ENCODE measurements around the gene MEGF11. TPM values are rescaled to one million over a fixed set of nuclear protein-coding genes. Genes with fewer than 3 reads are reported as not detected.

Gene MEGF11
- total RNA-seq, 4 donors from 2014 or later, result 0.97 to 10.6 (median 4.0) TPM

DNA sequence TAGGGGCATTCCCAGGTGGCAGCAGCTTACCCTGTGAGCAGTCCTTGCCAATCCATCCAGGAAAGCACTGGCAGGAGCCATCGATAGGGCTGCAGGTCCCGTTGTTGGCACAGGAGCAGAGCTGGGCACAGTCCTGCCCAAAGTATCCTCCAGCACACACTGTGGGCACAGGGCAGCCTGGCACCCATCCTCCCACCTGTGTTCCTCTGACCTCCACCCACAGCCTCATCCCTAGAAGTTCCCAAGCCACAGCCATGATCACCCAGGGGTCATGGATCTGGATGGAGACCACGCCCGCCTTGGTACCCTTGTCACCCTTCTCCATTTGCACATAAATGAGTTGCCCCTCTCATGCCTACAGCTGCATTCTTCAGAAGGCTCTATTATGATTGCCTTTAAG, 335.6 kb downstream of the MEGF11 start:
- H3K4me3 ChIP-seq (ENCODE audit: low read depth, poor library complexity, severe bottlenecking), result no peak overlapping the region
- 90 to 94% methylated on average over 4 of the region's 4 CpGs for WGBS, 2 donors
- no peak for TF ChIP-seq POLR2A (IDR thresholded peaks at IDR 0.05)
- TF ChIP-seq, protein P1, sequence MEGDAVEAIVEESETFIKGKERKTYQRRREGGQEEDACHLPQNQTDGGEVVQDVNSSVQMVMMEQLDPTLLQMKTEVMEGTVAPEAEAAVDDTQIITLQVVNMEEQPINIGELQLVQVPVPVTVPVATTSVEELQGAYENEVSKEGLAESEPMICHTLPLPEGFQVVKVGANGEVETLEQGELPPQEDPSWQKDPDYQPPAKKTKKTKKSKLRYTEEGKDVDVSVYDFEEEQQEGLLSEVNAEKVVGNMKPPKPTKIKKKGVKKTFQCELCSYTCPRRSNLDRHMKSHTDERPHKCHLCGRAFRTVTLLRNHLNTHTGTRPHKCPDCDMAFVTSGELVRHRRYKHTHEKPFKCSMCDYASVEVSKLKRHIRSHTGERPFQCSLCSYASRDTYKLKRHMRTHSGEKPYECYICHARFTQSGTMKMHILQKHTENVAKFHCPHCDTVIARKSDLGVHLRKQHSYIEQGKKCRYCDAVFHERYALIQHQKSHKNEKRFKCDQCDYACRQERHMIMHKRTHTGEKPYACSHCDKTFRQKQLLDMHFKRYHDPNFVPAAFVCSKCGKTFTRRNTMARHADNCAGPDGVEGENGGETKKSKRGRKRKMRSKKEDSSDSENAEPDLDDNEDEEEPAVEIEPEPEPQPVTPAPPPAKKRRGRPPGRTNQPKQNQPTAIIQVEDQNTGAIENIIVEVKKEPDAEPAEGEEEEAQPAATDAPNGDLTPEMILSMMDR (IDR thresholded peaks at IDR 0.05), result no peak
- intact Hi-C loops (cut with DNase I; ENCODE audit: low total_unique reads), result no loop called here
- no peak for DNase-seq (ENCODE audit: low spot score in 2 of 2)

DNA sequence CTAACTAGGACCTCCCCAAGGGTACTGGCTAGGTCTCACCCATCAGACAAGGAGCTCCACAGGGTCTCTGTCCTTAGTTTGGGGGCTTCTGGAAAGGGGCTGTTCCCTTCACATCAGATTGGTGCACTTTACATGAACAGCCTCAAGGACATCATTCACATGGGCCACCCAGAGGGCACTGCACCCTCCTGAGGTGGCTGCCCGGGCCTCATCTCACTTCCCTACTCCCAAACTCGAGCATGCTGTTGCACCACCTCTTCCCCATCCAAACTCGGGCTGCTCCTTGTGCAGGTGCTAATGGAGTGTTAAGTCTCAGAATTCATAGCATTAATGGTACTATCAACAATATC, 336.2 kb downstream of the MEGF11 start:
- TF ChIP-seq POLR2A (IDR thresholded peaks at IDR 0.05), result no peak
- TF ChIP-seq, protein P1 (IDR thresholded peaks at IDR 0.05), result no peak
- no peak overlapping the region for H3K4me3 ChIP-seq (ENCODE audit: low read depth, poor library complexity, severe bottlenecking)
- 81 to 85% methylated on average over 3 of the region's 3 CpGs for WGBS, 2 donors
- intact Hi-C loops (cut with DNase I; ENCODE audit: low total_unique reads), result no loop called here
- DNase-seq (ENCODE audit: low spot score in 2 of 2), result no peak

DNA sequence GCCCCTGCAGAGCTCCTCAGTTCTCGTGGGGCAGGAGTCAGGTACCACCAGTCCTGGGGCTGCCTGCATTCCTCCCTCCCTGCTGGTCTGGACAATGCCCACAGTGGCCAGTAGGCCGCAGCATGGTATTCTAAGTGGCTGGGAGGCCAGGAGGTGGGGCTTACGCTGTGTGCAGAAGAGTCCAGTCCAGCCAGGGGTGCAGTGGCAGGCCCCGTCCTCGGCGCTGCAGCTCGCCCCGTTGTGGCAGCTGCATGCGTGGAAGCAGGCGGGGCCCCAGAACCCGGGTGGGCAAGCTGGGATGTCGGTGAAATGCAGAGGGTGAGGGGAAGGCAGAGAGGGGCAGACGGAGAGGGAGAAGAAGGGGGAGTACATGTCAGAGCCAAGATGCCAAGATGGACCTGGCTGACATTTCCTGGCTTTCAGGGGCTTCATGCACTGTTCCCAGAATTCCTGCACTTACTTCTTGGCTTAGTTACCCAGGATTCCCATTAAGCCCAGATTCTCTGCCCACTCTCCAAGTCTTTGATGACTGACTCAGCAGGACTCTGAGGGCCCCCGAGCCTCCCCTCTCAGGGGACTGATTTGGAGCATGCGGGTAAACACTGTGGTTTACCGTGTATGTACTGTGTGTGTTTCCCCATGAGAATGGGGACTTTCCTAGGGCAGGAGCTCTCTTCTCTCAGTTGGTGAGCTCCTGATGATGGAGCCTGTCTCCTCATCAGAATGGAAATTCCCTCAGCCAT, 336.7 kb downstream of the MEGF11 start:
- H3K4me3 ChIP-seq (ENCODE audit: low read depth, poor library complexity, severe bottlenecking), result no peak overlapping the region
- peak in 1 of 2 donors; percentile 80 for DNase-seq (ENCODE audit: low spot score in 2 of 2)
- 51 to 56% methylated on average over 15 of the region's 16 CpGs for WGBS, 2 donors
- intact Hi-C loops (cut with DNase I; ENCODE audit: low total_unique reads), result no loop called here
- TF ChIP-seq POLR2A (IDR thresholded peaks at IDR 0.05), result no peak
- TF ChIP-seq, protein P1 (IDR thresholded peaks at IDR 0.05), result no peak

DNA sequence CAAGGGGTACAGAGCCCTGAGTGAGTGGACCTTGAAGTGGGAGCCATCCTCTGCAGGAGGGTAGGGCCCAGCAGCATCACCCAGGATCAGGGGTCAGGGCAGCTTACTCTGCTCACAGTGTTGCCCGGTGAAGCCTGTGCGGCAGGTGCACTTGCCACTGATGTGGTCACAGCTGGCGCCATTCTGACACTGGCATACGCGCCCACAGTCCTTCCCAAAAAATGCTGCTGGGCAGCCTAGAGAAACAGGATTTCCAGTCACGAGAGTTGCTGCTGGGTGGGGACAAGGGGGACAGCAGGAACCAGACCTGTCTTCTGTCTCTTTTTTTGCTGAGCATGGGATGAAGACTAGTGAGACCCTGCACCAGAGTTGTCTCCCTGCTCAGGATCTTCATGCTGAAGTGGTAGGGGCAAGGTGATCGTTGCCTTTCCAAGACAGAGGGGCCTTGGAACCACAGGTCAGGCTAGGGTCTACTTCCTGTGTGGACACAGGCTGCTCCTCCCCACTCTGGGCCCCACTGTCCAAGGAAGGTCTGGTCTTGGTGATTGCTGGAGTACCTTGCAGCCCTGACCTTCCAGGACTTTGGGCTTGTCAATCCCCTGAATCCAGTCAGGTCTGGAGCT, 337.4 kb downstream of the MEGF11 start:
- intact Hi-C loops (cut with DNase I; ENCODE audit: low total_unique reads), result no loop called here

DNA sequence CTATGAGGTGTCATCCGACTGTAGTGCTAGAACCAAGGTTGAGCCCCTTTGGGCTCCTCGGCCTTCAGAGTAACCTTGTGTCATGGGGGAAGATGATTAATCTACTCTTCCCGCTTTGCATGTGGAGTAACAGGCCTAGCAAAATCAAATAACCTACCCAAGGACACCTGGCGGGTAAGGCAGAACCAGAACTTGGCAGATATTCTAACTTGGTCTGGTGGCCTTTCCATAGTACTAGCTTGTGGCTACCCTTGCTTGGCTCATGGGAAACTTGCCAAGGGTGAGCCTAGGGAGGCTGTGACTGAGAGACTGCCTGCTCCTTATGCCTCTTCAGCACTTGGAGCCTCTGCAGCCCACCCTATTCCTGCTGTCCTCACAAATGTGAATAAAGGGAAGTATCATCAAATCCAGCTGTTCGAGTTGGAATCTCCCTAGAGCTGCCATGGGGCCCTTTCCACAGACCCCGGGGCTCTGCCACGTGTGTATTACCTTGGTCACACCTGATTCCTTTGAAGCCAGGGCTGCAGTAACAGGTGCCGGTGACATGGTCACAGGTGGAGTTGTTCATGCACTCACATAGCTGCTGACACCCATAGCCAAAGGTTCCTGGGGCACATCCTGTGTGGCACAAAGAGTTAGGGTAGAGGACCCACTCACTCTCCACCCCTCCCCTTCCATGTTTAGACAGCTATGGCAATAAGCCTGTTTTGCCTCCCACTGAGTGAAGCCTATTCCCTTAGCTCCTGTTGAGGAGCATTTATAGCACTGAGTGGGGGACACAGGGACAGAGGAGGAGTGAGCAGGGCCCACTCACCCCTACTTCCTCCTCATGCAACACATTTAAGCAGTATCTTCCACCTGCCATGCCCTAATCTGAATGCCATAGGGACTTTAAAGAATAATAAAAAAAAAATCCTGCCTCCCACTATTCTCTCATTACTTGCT, 338.3 kb downstream of the MEGF11 start:
- DNase-seq (ENCODE audit: low spot score in 2 of 2), result peak in 1 of 2 donors; percentile 66
- WGBS, 2 donors, result 82% methylated on average over 8 of the region's 8 CpGs
- no peak for TF ChIP-seq POLR2A (IDR thresholded peaks at IDR 0.05)
- TF ChIP-seq, protein P1 (IDR thresholded peaks at IDR 0.05), result no peak
- H3K4me3 ChIP-seq (ENCODE audit: low read depth, poor library complexity, severe bottlenecking), result no peak overlapping the region
- intact Hi-C loops (cut with DNase I; ENCODE audit: low total_unique reads), result no loop called here

More for the DNA sequence above, 337.4 kb downstream of the MEGF11 start:
- DNase-seq (ENCODE audit: low spot score in 2 of 2), result peak in 1 of 2 donors; percentile 46
- no peak overlapping the region for H3K4me3 ChIP-seq (ENCODE audit: low read depth, poor library complexity, severe bottlenecking)
- TF ChIP-seq, protein P1 (IDR thresholded peaks at IDR 0.05), result no peak
- WGBS, 2 donors, result 79 to 83% methylated on average over 7 of the region's 7 CpGs
